IMR-90 (cell line): ENCODE results near the gene CASP8. TPM values are rescaled to one million over a fixed set of nuclear protein-coding genes. Genes with fewer than 3 reads are reported as not detected.

Experiments
- ATAC-seq: fragments of 200-7000 bp; cut with Tn5 transposase; 2 replicates; pipeline ENCODE4 v1.9.1; 2020; ENCODE audit warnings: low read depth, mild to moderate bottlenecking, moderate library complexity
- BruUV-seq: library from RNA; stranded (reverse); fragments of 400-500 nt; replicated peaks from 2 replicates; lab custom pipeline; 2021; lab: Mats Ljungman, UMichigan
- CTCF ChIA-PET: fragments of 300-600 bp; formaldehyde crosslinking; extraction: SDS; loops from one replicate; lab custom pipeline; 2021; ENCODE audit warnings: antibody characterized with exemption; lab: Yijun Ruan, JAX
- POLR2A ChIA-PET: fragments of 300-600 bp; sonication (Branson Sonifier 250); formaldehyde crosslinking; loops from one replicate; lab custom pipeline; 2022; ENCODE audit warnings: antibody characterized with exemption; ENCODE audit not compliant: unreplicated experiment; lab: Charles Lee
- DNase-seq: peaks from one replicate; pipeline ENCODE4 v3.0.0; 2013
- H2AFZ ChIP-seq: replicated peaks from 2 replicates; pipeline ENCODE3; 2013; ENCODE audit warnings: low read length, mild to moderate bottlenecking; ENCODE audit not compliant: poor library complexity
- H2AK5ac ChIP-seq: 2 replicates; pipeline ENCODE4 v1.6.1; 2013; ENCODE audit warnings: low read depth, low read length, inconsistent platforms
- H2AK9ac ChIP-seq: replicated peaks from 2 replicates; pipeline ENCODE3; 2013; ENCODE audit warnings: mild to moderate bottlenecking, low read depth, low read length, moderate library complexity; ENCODE audit not compliant: poor library complexity
- H2BK120ac ChIP-seq: 2 replicates; pipeline ENCODE4 v1.6.1; 2013; ENCODE audit warnings: low read depth, low read length, inconsistent platforms
- H2BK15ac ChIP-seq: 3 replicates; pipeline ENCODE4 v1.6.1; 2013; ENCODE audit warnings: low read depth, low read length, inconsistent platforms
- H2BK20ac ChIP-seq: 2 replicates; pipeline ENCODE4 v1.6.1; 2013; ENCODE audit warnings: low read depth, mild to moderate bottlenecking, inconsistent platforms, low read length, moderate library complexity
- H2BK5ac ChIP-seq: 2 replicates; pipeline ENCODE4 v1.6.1; 2013; ENCODE audit warnings: mild to moderate bottlenecking, low read depth, low read length, inconsistent platforms; ENCODE audit not compliant: poor library complexity, severe bottlenecking
- H3K14ac ChIP-seq: replicated peaks from 2 replicates; pipeline ENCODE4 v1.6.1; 2013; ENCODE audit warnings: low read depth, low read length, inconsistent platforms
- H3K18ac ChIP-seq: 2 replicates; pipeline ENCODE4 v1.6.1; 2013; ENCODE audit warnings: low read depth, low read length, control low read depth
- H3K23ac ChIP-seq: 2 replicates; pipeline ENCODE4 v1.6.1; 2013; ENCODE audit warnings: low read depth, low read length, inconsistent platforms
- H3K27ac ChIP-seq: 2 replicates; pipeline ENCODE4 v1.5.1; 2013; ENCODE audit warnings: mild to moderate bottlenecking, control low read depth, low read length; ENCODE audit not compliant: insufficient read depth
- H3K27me3 ChIP-seq: 2 replicates; pipeline ENCODE4 v1.6.1; 2013; ENCODE audit warnings: low read length; ENCODE audit not compliant: control insufficient read depth, insufficient read depth
- H3K36me3 ChIP-seq: 2 replicates; pipeline ENCODE4 v1.6.1; 2013; ENCODE audit warnings: low read length, mixed read lengths; ENCODE audit not compliant: control insufficient read depth, insufficient read depth
- H3K4ac ChIP-seq: 2 replicates; pipeline ENCODE4 v1.6.1; 2013; ENCODE audit warnings: low read depth, low read length, inconsistent platforms
- H3K4me1 ChIP-seq: 2 replicates; pipeline ENCODE4 v1.6.1; 2013; ENCODE audit warnings: low read length, mixed read lengths; ENCODE audit not compliant: control insufficient read depth, insufficient read depth
- H3K4me2 ChIP-seq: 2 replicates; pipeline ENCODE4 v1.6.1; 2013; ENCODE audit warnings: low read depth, mild to moderate bottlenecking, control low read depth, low read length, moderate library complexity
- H3K4me3 ChIP-seq: 2 replicates; pipeline ENCODE4 v1.5.1; 2013; ENCODE audit warnings: low read depth, mild to moderate bottlenecking, control low read depth, low read length, moderate library complexity; ENCODE audit not compliant: insufficient read depth
- H3K56ac ChIP-seq: 2 replicates; pipeline ENCODE4 v1.6.1; 2013; ENCODE audit warnings: low read length, inconsistent platforms; ENCODE audit not compliant: insufficient read depth; ENCODE audit errors: extremely low read depth
- H3K79me1 ChIP-seq, 2 experiments: 2 replicates each; pipeline ENCODE4 v1.6.1; 2013; ENCODE audit warnings: low read length in 2 of 2, inconsistent platforms in 1 of 2, low read depth in 1 of 2
- H3K9ac ChIP-seq: 2 replicates; pipeline ENCODE4 v1.6.1; 2013; ENCODE audit warnings: low read depth, low read length, control low read depth
- H3K9me1 ChIP-seq: 2 replicates; pipeline ENCODE4 v1.6.1; 2013; ENCODE audit warnings: low read length, inconsistent platforms; ENCODE audit not compliant: insufficient read depth
- H3K9me3 ChIP-seq: 2 replicates; pipeline ENCODE4 v1.6.1; 2013; ENCODE audit warnings: low read length; ENCODE audit not compliant: control insufficient read depth, insufficient read depth
- H4K20me1 ChIP-seq: 2 replicates; pipeline ENCODE4 v1.6.1; 2013; ENCODE audit warnings: low read length, inconsistent platforms; ENCODE audit not compliant: insufficient read depth
- H4K5ac ChIP-seq: 2 replicates; pipeline ENCODE4 v1.6.1; 2013; ENCODE audit warnings: mild to moderate bottlenecking, low read depth, low read length, control low read depth
- H4K8ac ChIP-seq, 2 experiments: 2 replicates each; pipeline ENCODE4 v1.6.1; 2013; ENCODE audit warnings: low read depth in 2 of 2, low read length in 2 of 2, control low read depth in 1 of 2, inconsistent platforms in 1 of 2
- H4K91ac ChIP-seq: 2 replicates; pipeline ENCODE4 v1.6.1; 2013; ENCODE audit warnings: low read depth, low read length, inconsistent platforms; ENCODE audit not compliant: insufficient read depth
- BHLHE40 ChIP-seq: fragments of 150-350 bp; IDR thresholded peaks from 2 replicates; pipeline ENCODE4 v1.6.1; 2016; ENCODE audit warnings: mild to moderate bottlenecking, low read depth, low read length
- CEBPB ChIP-seq: IDR thresholded peaks from 2 replicates; pipeline ENCODE4 v1.6.1; 2012; ENCODE audit warnings: low read depth, low read length, improper control_type of control experiment
- CHD1 ChIP-seq: IDR thresholded peaks from 2 replicates; pipeline ENCODE4 v1.6.1; 2012; ENCODE audit warnings: low read depth, low read length, improper control_type of control experiment
- CTCF ChIP-seq: conservative IDR thresholded peaks from 2 replicates; pipeline ENCODE4 v1.5.1; 2012; ENCODE audit warnings: mild to moderate bottlenecking, low read depth, low read length, improper control_type of control experiment
- ELK1 ChIP-seq: fragments of 150-350 bp; IDR thresholded peaks from 2 replicates; pipeline ENCODE4 v1.6.1; 2016; ENCODE audit warnings: low read depth, mild to moderate bottlenecking, low read length, moderate library complexity, borderline replicate concordance
- FOS ChIP-seq: fragments of 150-350 bp; IDR thresholded peaks from 2 replicates; pipeline ENCODE4 v1.6.1; 2016; ENCODE audit warnings: low read depth, low read length
- MAFK ChIP-seq: IDR thresholded peaks from 2 replicates; pipeline ENCODE4 v1.6.1; 2012; ENCODE audit warnings: low read depth, low read length, improper control_type of control experiment
- MAZ ChIP-seq: IDR thresholded peaks from 2 replicates; pipeline ENCODE4 v1.6.1; 2012; ENCODE audit warnings: low read depth, mild to moderate bottlenecking, low read length, improper control_type of control experiment, moderate library complexity, borderline replicate concordance
- MXI1 ChIP-seq: IDR thresholded peaks from 2 replicates; pipeline ENCODE4 v1.6.1; 2012; ENCODE audit warnings: low read depth, mild to moderate bottlenecking, low read length, moderate library complexity, borderline replicate concordance
- NFE2L2 ChIP-seq: fragments of 150-350 bp; IDR thresholded peaks from 2 replicates; pipeline ENCODE4 v1.6.1; 2016; ENCODE audit warnings: low read depth, mild to moderate bottlenecking, low read length
- POLR2A ChIP-seq: IDR thresholded peaks from 2 replicates; pipeline ENCODE4 v1.6.1; 2012; ENCODE audit warnings: mild to moderate bottlenecking, low read depth, low read length
- RAD21 ChIP-seq: IDR thresholded peaks from 2 replicates; pipeline ENCODE4 v1.6.1; 2012; ENCODE audit warnings: low read length, improper control_type of control experiment
- RCOR1 ChIP-seq: IDR thresholded peaks from 2 replicates; pipeline ENCODE4 v1.6.1; 2012; ENCODE audit warnings: mild to moderate bottlenecking, low read length, improper control_type of control experiment; ENCODE audit not compliant: insufficient replicate concordance
- RFX5 ChIP-seq: IDR thresholded peaks from 2 replicates; pipeline ENCODE4 v1.8.0; 2012; ENCODE audit warnings: low read depth, mild to moderate bottlenecking, low read length, moderate library complexity
- SMC3 ChIP-seq: fragments of 150-350 bp; IDR thresholded peaks from 2 replicates; pipeline ENCODE4 v1.6.1; 2016; ENCODE audit warnings: low read depth, mild to moderate bottlenecking, antibody characterized with exemption, low read length, moderate library complexity
- USF2 ChIP-seq: fragments of 150-350 bp; IDR thresholded peaks from 2 replicates; pipeline ENCODE4 v1.6.1; 2017; ENCODE audit warnings: mild to moderate bottlenecking, antibody characterized with exemption, low read length, low read depth
- WGBS, 2 experiments: methylation state at CpG; one replicate each; pipeline versions ENCODE4 v1.1.5 to v1.1.7; 2013; ENCODE audit warnings: missing lambda C conversion rate in 2 of 2; ENCODE audit not compliant: insufficient read length in 1 of 2; ENCODE audit errors: extremely low coverage in 2 of 2; 5-methylcytosine and 5-hydroxymethylcytosine counted together
- dilution Hi-C: fragments of 300-500 bp; cut with HindIII; formaldehyde crosslinking; loops from one replicate; pipeline ENCODE4 v1.14.3; 2018; ENCODE audit warnings: low sequenced_read_pairs; ENCODE audit not compliant: unreplicated experiment
- in situ Hi-C: fragments of 300-500 bp; cut with MboI; formaldehyde crosslinking; loops from 3 replicates; pipeline ENCODE4 v1.14.3; 2019; ENCODE audit warnings: low sequenced_read_pairs, inconsistent platforms, mixed read lengths
- intact Hi-C: fragments of 100-400 bp; cut with micrococcal nuclease; formaldehyde crosslinking; loops from 2 replicates; pipeline ENCODE4 v1.10.0; 2022
- polyA plus RNA-seq, 3 experiments: library from polyadenylated mRNA; depleted of rRNA; stranded (reverse); fragments of >200 nt; gene quantifications; 2 replicates each; pipeline ENCODE4 v1.2.3, GENCODE V29; 2012; ENCODE audit warnings: low replicate concordance in 1 of 3
- total RNA-seq: library from RNA; depleted of rRNA; stranded (reverse); fragments of >200 nt; gene quantifications from 2 replicates; pipeline ENCODE4 v1.2.3, GENCODE V29; 2012

The CASP8 gene
- total and polyA plus RNA-seq, 2 of the 4 experiments (the other 2 are of a cell fraction): 13.1 to 17.0 TPM

GRCh38 chr2:201276511-201276910 is 16.2 kb downstream of the CASP8 start:
- no peak for ATAC-seq
- Histone ChIP-seq H2BK120ac (no peak overlapping the region), H2AK5ac (no peak overlapping the region), H2BK15ac (no peak overlapping the region), H2BK5ac (no peak overlapping the region), H4K91ac (no peak overlapping the region), H3K4me3 (no peak overlapping the region), H3K4ac (no peak overlapping the region), H3K27ac (no peak overlapping the region), H2AFZ (no peak overlapping the region), H2AK9ac (no peak overlapping the region), H2BK20ac (no peak overlapping the region), H3K18ac (no peak overlapping the region), H3K27me3 (no peaks in the 10 kb centered on the region), H4K5ac (no peak overlapping the region), H3K79me1 (no peaks in the 10 kb centered on the region), H4K20me1 (no peaks in the 10 kb centered on the region), H3K56ac (no peak overlapping the region), H3K14ac (no peak overlapping the region), H4K8ac (no peak overlapping the region), H3K9me1 (0 out of 2 replicates have a peak, but pooled peaks cover 4% of the 10 kb centered on the region), H3K9me3 (no peaks in the 10 kb centered on the region), H3K23ac (no peak overlapping the region), H3K9ac (no peak overlapping the region), H3K4me1 (no peaks in the 10 kb centered on the region), H3K4me2 (no peak overlapping the region), H3K36me3 (peaks cover 16% of the 10 kb centered on the region)
- BruUV-seq: no TSS peak
- CTCF ChIA-PET: no interaction called here
- no peak for DNase-seq
- POLR2A ChIA-PET: no interaction called here
- intact Hi-C loops (no loop called here), in situ Hi-C loops (no loop called here), dilution Hi-C loops (no loop called here)
- no CpG with 5 or more reads among the region's 6 CpGs for WGBS, 2 experiments
- TF ChIP-seq USF2 (no peak), RAD21 (no peak), BHLHE40 (no peak), CHD1 (no peak), RFX5 (no peak), FOS (no peak), MAFK (no peak), CEBPB (no peak), ELK1 (no peak), RCOR1 (no peak), MXI1 (no peak), MAZ (no peak), POLR2A (no peak), SMC3 (no peak), NFE2L2 (no peak), CTCF (no peak)
